ENCODE results near the gene SNX32.

SNX32 gene

DNA sequence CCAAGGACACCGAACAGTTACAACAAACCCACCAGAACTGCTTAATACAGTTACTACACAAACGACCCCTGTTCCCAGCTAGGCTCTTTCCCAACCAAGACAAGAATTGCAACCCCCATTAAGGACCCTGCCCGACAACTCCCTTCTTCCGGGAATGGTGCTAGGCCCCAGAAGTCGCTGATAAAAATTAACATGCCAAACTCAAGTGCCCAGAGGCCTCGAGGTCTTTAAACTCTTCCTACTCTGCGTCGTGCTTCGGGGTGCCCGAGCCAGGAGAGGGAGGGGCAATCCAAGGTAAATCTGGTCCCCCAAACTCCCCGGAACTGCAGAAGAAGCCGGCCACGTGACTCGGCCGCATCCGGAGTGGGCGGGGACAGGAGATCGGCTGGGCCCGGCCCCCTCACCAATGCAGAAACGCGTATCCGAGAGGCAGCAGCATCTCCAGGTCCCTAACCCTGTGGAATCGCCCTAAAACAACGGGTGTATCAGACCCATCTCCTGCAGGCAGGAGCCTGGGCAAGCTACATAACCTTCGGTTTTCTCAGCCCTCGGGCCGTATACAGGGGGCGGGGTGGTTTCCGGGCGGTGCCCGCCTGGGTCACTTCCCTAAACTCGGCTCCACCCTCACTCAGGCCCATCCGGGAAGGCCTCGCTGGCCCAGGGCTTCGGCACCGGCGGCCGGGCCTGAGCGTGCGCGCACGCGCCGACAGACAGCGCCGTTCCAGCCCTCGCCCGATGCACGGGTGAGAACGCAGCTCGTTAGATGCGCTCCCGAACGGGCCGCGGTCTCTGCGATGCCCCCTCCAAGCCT is 23.1 kb downstream of the SNX32 start (continued):
- TF ChIP-seq ZNF214 (tag by site-specific recombination; IDR thresholded peaks at IDR 0.05; ENCODE audit: borderline replicate concordance) (no peak), ZNF560 (tag by site-specific recombination; IDR thresholded peaks at IDR 0.05; ENCODE audit: borderline replicate concordance) (no peak), ZNF670 (tag by site-specific recombination; IDR thresholded peaks at IDR 0.05; ENCODE audit: low read depth) (no peak), KLF1 (tag by site-specific recombination; IDR thresholded peaks at IDR 0.05) (peak; percentile 61), MEIS1 (CRISPR knock-in tag; IDR thresholded peaks at IDR 0.05; ENCODE audit: borderline replicate concordance) (no peak), ZNF155 (tag by site-specific recombination; IDR thresholded peaks at IDR 0.05) (no peak), KLF9 (tag by site-specific recombination; IDR thresholded peaks at IDR 0.05; ENCODE audit: low read depth) (peak; percentile 91), ZNF112 (tag by site-specific recombination; IDR thresholded peaks at IDR 0.05) (no peak), ZBTB49 (tag by site-specific recombination; IDR thresholded peaks at IDR 0.05; ENCODE audit: low read depth) (no peak), ZBTB8A (tag by site-specific recombination; IDR thresholded peaks at IDR 0.05) (peak; percentile 36; the same call in 1 of the 2 replicates), ZNF596 (tag by site-specific recombination; IDR thresholded peaks at IDR 0.05) (no peak), TSHZ1 (tag by site-specific recombination; IDR thresholded peaks at IDR 0.05; ENCODE audit: borderline replicate concordance) (no peak), ZNF157 (tag by site-specific recombination; IDR thresholded peaks at IDR 0.05) (no peak), ZSCAN16 (tag by site-specific recombination; IDR thresholded peaks at IDR 0.05) (no peak), SETDB1 (IDR thresholded peaks at IDR 0.05; ENCODE audit: insufficient read length, low read length) (no peak), GLI4 (tag by site-specific recombination; IDR thresholded peaks at IDR 0.05) (no peak), CTCF (tag by site-specific recombination; IDR thresholded peaks at IDR 0.05) (no peak), ZFP3 (tag by site-specific recombination; IDR thresholded peaks at IDR 0.05; ENCODE audit: low read depth) (no peak), ZNF335 (tag by site-specific recombination; conservative IDR thresholded peaks at IDR 0.05) (peak; percentile 85), ZNF433 (tag by site-specific recombination; IDR thresholded peaks at IDR 0.05; ENCODE audit: low read depth) (no peak), KLF7 (tag by site-specific recombination; IDR thresholded peaks at IDR 0.05; ENCODE audit: borderline replicate concordance) (no peak)
- TF ChIP-seq, protein P1, sequence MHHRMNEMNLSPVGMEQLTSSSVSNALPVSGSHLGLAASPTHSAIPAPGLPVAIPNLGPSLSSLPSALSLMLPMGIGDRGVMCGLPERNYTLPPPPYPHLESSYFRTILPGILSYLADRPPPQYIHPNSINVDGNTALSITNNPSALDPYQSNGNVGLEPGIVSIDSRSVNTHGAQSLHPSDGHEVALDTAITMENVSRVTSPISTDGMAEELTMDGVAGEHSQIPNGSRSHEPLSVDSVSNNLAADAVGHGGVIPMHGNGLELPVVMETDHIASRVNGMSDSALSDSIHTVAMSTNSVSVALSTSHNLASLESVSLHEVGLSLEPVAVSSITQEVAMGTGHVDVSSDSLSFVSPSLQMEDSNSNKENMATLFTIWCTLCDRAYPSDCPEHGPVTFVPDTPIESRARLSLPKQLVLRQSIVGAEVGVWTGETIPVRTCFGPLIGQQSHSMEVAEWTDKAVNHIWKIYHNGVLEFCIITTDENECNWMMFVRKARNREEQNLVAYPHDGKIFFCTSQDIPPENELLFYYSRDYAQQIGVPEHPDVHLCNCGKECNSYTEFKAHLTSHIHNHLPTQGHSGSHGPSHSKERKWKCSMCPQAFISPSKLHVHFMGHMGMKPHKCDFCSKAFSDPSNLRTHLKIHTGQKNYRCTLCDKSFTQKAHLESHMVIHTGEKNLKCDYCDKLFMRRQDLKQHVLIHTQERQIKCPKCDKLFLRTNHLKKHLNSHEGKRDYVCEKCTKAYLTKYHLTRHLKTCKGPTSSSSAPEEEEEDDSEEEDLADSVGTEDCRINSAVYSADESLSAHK (tag by site-specific recombination; IDR thresholded peaks at IDR 0.05), result no peak
- TF ChIP-seq, protein P2, sequence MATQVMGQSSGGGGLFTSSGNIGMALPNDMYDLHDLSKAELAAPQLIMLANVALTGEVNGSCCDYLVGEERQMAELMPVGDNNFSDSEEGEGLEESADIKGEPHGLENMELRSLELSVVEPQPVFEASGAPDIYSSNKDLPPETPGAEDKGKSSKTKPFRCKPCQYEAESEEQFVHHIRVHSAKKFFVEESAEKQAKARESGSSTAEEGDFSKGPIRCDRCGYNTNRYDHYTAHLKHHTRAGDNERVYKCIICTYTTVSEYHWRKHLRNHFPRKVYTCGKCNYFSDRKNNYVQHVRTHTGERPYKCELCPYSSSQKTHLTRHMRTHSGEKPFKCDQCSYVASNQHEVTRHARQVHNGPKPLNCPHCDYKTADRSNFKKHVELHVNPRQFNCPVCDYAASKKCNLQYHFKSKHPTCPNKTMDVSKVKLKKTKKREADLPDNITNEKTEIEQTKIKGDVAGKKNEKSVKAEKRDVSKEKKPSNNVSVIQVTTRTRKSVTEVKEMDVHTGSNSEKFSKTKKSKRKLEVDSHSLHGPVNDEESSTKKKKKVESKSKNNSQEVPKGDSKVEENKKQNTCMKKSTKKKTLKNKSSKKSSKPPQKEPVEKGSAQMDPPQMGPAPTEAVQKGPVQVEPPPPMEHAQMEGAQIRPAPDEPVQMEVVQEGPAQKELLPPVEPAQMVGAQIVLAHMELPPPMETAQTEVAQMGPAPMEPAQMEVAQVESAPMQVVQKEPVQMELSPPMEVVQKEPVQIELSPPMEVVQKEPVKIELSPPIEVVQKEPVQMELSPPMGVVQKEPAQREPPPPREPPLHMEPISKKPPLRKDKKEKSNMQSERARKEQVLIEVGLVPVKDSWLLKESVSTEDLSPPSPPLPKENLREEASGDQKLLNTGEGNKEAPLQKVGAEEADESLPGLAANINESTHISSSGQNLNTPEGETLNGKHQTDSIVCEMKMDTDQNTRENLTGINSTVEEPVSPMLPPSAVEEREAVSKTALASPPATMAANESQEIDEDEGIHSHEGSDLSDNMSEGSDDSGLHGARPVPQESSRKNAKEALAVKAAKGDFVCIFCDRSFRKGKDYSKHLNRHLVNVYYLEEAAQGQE (tag by site-specific recombination; IDR thresholded peaks at IDR 0.05), result no peak
- TF ChIP-seq, protein P3, sequence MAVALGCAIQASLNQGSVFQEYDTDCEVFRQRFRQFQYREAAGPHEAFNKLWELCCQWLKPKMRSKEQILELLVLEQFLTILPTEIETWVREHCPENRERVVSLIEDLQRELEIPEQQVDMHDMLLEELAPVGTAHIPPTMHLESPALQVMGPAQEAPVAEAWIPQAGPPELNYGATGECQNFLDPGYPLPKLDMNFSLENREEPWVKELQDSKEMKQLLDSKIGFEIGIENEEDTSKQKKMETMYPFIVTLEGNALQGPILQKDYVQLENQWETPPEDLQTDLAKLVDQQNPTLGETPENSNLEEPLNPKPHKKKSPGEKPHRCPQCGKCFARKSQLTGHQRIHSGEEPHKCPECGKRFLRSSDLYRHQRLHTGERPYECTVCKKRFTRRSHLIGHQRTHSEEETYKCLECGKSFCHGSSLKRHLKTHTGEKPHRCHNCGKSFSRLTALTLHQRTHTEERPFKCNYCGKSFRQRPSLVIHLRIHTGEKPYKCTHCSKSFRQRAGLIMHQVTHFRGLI (tag by site-specific recombination; IDR thresholded peaks at IDR 0.05), result no peak

Measured in HEK293 (cell line).